GM12864 (cell line): ENCODE results near the gene MISFA.
A peak's percentile ranks its signal among the peaks of the same experiment; 100 is the strongest.

Experiments
- DNase-seq: peaks from one replicate; pipeline ENCODE4 v3.0.0-alpha.2; 2011; ENCODE audit warnings: low read depth
- H3K4me3 ChIP-seq: 2 replicates; pipeline ENCODE4 v1.5.1; 2011; ENCODE audit warnings: mild to moderate bottlenecking, low read depth, low read length, control low read depth
- TF ChIP-seq, protein P1 (sequence below): IDR thresholded peaks from 2 replicates; pipeline ENCODE4 v1.5.1; 2011; ENCODE audit warnings: low read depth, mild to moderate bottlenecking, moderate library complexity, low read length, control low read depth, inconsistent platforms; ENCODE audit errors: missing control alignments

The MISFA gene

GRCh38 chr11:18615628-18616392, 16.2 kb downstream of the MISFA start:
- H3K4me3 ChIP-seq = no peak overlapping the region
- DNase-seq = peak; percentile 67
- TF ChIP-seq, protein P1, sequence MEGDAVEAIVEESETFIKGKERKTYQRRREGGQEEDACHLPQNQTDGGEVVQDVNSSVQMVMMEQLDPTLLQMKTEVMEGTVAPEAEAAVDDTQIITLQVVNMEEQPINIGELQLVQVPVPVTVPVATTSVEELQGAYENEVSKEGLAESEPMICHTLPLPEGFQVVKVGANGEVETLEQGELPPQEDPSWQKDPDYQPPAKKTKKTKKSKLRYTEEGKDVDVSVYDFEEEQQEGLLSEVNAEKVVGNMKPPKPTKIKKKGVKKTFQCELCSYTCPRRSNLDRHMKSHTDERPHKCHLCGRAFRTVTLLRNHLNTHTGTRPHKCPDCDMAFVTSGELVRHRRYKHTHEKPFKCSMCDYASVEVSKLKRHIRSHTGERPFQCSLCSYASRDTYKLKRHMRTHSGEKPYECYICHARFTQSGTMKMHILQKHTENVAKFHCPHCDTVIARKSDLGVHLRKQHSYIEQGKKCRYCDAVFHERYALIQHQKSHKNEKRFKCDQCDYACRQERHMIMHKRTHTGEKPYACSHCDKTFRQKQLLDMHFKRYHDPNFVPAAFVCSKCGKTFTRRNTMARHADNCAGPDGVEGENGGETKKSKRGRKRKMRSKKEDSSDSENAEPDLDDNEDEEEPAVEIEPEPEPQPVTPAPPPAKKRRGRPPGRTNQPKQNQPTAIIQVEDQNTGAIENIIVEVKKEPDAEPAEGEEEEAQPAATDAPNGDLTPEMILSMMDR = no peak

DNA sequence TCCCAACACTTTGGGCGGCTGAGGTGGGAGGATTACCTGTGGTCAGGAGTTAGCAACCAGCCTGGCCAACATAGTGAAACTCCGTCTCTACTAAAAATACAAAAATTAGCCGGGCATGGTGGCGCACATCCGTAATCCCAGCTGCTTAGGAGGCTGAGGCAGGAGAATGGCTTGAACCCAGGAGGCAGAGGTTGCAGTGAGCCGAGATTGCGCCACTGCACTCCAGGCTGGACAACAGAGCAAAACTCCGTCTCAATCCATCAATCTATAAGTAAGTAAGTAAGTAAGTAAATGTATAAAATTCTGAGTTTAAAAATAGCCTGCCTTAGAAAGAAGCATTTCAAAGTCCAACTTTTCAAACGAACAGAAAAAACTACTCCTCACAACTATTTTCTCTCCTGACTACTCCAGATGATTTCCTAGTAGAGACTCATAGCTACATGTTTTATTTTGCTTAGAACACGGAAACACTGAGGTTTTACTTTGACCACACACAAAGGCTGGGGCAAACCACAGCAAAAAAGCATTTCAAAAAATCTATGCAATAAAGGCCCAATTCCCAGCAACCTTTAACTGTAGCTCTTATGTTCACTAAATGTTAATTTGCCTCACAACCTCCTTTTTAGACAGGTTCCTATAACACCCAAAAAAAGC, 18.2 kb downstream of the MISFA start:
- no peak for DNase-seq
- TF ChIP-seq, protein P1 = no peak
- no peak overlapping the region; the same call in 1 of the 2 replicates for H3K4me3 ChIP-seq

DNA sequence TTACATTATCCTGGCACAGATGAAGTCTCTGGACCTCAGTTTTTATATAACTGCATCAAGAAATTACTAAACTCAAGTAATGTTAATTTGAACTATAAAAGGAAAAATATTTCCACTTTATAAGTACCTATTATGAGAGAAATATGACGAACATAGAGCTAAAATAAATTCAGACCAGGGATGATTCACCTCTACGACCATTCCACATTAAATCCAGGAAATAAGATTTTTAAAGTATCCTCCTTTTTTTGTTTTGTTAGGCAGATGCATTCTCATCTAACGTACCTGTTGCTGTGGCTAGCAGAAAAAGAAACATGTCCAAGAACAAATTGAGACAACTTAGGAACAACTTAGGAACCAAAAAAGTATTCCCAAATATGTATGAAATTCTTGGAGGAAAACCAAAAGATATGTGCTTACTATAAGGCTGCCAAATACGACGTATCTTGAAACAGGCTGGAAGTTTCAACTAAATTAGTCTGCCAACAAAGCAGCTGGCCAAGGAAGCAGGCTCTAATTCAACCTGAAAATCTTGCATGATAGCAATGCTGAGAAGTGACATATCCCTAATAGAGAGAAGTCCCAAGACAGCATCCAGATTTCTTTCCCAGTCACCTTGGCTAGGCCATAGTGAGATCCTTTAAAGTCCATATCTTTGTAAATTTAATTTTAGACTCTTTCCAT, 18.9 kb downstream of the MISFA start:
- TF ChIP-seq, protein P1 = no peak
- no peak for DNase-seq
- H3K4me3 ChIP-seq = no peak overlapping the region; the same call in 1 of the 2 replicates

- TF ChIP-seq, protein P1 = no peak
- DNase-seq = no peak
- no peak overlapping the region for H3K4me3 ChIP-seq
These were observed 24.1 kb downstream of the MISFA start for GRCh38 chr11:18623707-18624106.

GRCh38 chr11:18624161-18624560, 24.6 kb downstream of the MISFA start:
- no peak overlapping the region for H3K4me3 ChIP-seq
- TF ChIP-seq, protein P1 = no peak
- DNase-seq = no peak

DNA sequence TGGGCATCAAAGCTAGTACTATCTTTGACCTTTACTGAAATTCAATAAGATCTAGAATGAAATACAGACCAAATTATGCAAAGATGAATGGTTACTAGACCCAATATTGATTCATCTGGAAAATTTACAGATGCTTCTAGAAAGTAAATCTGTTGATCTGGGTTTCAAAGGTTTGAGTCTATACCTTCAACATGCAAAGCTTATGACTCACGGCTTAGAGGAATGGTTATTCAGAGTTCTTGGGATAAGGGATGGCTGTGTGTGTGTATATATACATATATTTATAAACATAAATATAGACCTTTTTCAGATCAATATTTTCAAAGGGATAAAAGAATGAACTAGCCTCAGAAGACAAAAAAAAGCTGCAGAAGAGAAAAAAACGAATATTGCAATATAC, 33.3 kb downstream of the MISFA start:
- peak overlapping the region; percentile 93; the same call in 1 of the 2 replicates for H3K4me3 ChIP-seq
- no peak for DNase-seq
- TF ChIP-seq, protein P1 = no peak
